OCI-LY7 (cell line): ENCODE results near the gene B3GLCT.

ENCODE experiments used
- EZH2phosphoT487 ChIP-seq: fragments of 200-600 bp; sonication (generic); IDR thresholded peaks from 2 replicates; pipeline ENCODE4 v1.6.1; 2018; ENCODE audit warnings: low read depth, borderline replicate concordance, mild to moderate bottlenecking, mixed run types, antibody characterized with exemption, low read length, moderate library complexity, mixed read lengths
- TF ChIP-seq, protein P1 (sequence below): fragments of 200-600 bp; sonication (generic); conservative IDR thresholded peaks from 2 replicates; pipeline ENCODE4 v1.5.1; 2014; ENCODE audit warnings: mild to moderate bottlenecking, antibody characterized with exemption, low read length, moderate library complexity, mixed read lengths

DNA sequence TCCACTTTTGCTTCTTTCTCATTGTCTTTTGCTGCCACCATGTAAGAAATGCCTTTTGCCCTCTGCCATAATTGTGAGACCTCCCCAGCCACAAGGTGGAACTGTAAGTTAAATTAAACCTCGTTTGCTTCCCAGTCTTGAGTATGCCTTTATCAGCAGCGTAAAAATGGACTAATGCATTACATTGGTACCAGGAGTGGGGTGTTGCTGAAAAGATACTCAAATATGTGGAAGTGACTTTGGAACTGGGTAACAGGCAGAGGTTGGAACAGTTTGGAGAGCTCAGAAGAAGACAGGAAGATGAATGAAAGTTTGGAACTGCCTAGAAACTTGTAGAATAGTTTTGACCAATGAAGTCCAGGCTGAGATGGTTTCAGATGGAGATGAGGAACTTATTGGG is 115.2 kb downstream of the B3GLCT start:
- TF ChIP-seq, protein P1, sequence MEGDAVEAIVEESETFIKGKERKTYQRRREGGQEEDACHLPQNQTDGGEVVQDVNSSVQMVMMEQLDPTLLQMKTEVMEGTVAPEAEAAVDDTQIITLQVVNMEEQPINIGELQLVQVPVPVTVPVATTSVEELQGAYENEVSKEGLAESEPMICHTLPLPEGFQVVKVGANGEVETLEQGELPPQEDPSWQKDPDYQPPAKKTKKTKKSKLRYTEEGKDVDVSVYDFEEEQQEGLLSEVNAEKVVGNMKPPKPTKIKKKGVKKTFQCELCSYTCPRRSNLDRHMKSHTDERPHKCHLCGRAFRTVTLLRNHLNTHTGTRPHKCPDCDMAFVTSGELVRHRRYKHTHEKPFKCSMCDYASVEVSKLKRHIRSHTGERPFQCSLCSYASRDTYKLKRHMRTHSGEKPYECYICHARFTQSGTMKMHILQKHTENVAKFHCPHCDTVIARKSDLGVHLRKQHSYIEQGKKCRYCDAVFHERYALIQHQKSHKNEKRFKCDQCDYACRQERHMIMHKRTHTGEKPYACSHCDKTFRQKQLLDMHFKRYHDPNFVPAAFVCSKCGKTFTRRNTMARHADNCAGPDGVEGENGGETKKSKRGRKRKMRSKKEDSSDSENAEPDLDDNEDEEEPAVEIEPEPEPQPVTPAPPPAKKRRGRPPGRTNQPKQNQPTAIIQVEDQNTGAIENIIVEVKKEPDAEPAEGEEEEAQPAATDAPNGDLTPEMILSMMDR = no peak
- no peak for TF ChIP-seq EZH2phosphoT487
